Measurements from ENCODE around the gene SERPING1. TPM values are rescaled to one million over a fixed set of nuclear protein-coding genes. Genes with fewer than 3 reads are reported as not detected.

Gene SERPING1
- total and polyA plus RNA-seq, 2 of the 13 experiments (the other 11 are each of a cell fraction or from before 2014, with no cell fraction given): 2.0 to 10.4 TPM

DNA sequence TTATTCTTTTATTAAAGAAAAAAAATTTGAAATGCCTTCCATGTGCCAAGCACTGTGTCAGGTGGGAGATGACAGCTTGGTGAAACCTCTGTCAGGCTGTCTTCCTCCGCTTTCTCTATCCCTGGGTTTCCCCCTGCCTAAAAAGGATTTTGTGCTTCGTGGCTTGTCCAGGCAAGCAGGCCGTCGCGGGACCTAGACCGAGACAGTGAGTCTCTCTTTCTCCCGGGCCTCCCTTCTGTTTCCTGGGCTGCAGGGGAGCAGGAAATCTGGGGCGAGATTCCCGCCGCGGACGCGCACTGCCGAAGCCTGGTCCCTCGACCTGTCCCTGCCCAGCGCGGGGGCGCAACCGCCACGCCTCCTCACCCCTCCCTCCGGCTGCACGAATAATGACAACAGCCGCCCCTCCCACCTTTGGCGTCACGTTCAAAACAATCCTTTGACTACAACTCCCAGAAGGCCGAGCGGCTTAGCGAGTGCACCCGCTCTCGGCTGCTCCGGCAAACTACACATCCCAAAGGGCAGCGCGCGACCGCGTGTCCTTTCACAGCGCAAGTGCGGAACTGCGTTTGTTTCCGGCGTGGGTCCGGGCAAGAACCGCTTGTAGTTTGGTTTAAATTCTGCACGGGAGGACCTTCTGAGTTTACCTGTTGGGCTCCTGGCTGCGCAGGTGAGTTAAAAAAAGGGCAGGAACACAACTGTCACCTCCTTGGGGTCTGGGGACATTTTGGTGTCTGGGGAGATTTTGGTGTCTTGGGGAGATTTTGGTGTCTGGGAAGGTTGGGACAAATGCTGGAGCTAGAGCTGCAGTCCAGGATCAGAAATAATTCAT is 59.9 kb downstream of the SERPING1 start, which contains the start of gene CLP1 (continued):
- TF ChIP-seq, protein P1, sequence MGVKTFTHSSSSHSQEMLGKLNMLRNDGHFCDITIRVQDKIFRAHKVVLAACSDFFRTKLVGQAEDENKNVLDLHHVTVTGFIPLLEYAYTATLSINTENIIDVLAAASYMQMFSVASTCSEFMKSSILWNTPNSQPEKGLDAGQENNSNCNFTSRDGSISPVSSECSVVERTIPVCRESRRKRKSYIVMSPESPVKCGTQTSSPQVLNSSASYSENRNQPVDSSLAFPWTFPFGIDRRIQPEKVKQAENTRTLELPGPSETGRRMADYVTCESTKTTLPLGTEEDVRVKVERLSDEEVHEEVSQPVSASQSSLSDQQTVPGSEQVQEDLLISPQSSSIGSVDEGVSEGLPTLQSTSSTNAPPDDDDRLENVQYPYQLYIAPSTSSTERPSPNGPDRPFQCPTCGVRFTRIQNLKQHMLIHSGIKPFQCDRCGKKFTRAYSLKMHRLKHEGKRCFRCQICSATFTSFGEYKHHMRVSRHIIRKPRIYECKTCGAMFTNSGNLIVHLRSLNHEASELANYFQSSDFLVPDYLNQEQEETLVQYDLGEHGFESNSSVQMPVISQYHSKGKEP (CRISPR knock-in tag; IDR thresholded peaks at IDR 0.05): no peak
- TF ChIP-seq DR1 (CRISPR knock-in tag; IDR thresholded peaks at IDR 0.05): peak; percentile 88
- 0 out of 2 replicates have a peak, but pooled peaks have one; percentile 11 for TF ChIP-seq MAFF (IDR thresholded peaks at IDR 0.05; ENCODE audit: low read depth, low read length)
- 0 out of 2 replicates have a peak, but pooled peaks have one; percentile 50 for TF ChIP-seq MTF2 (CRISPR knock-in tag; IDR thresholded peaks at IDR 0.05; ENCODE audit: borderline replicate concordance)
- no peak for TF ChIP-seq NFIB (CRISPR knock-in tag; IDR thresholded peaks at IDR 0.05; ENCODE audit: borderline replicate concordance)
- TF ChIP-seq ZNF282 (IDR thresholded peaks at IDR 0.05; ENCODE audit: partially characterized antibody): no peak
- TF ChIP-seq ZNF235 (CRISPR knock-in tag; IDR thresholded peaks at IDR 0.05; ENCODE audit: borderline replicate concordance): no peak
- peak; percentile 60; the same call in 1 of the 2 replicates for TF ChIP-seq ETV5 (CRISPR knock-in tag; IDR thresholded peaks at IDR 0.05; ENCODE audit: borderline replicate concordance)
- TF ChIP-seq HNRNPK (IDR thresholded peaks at IDR 0.05; ENCODE audit: low read depth, low read length, poor library complexity, severe bottlenecking): no peak
- TF ChIP-seq TEAD3 (CRISPR knock-in tag; optimal IDR thresholded peaks at IDR 0.05; ENCODE audit: borderline replicate concordance): peak; percentile 73
- TF ChIP-seq FLYWCH1 (CRISPR knock-in tag; IDR thresholded peaks at IDR 0.05): no peak
- no peak for TF ChIP-seq NFE2L2 (IDR thresholded peaks at IDR 0.05; ENCODE audit: low read length)
- no peak for TF ChIP-seq SCMH1 (CRISPR knock-in tag; IDR thresholded peaks at IDR 0.05; ENCODE audit: borderline replicate concordance)
- no peak for TF ChIP-seq DNMT1 (CRISPR knock-in tag; IDR thresholded peaks at IDR 0.05)
- peak; percentile 87 for TF ChIP-seq KLF12 (CRISPR knock-in tag; IDR thresholded peaks at IDR 0.05; ENCODE audit: borderline replicate concordance)
- peak; percentile 99 for TF ChIP-seq SAP130 (CRISPR knock-in tag; IDR thresholded peaks at IDR 0.05; ENCODE audit: low read depth)
- no peak; the same call in 1 of the 2 replicates for TF ChIP-seq GATAD2A (CRISPR knock-in tag; IDR thresholded peaks at IDR 0.05)
- TF ChIP-seq HMG20A (CRISPR knock-in tag; IDR thresholded peaks at IDR 0.05; ENCODE audit: borderline replicate concordance): no peak; the same call in 1 of the 2 replicates
- no peak for TF ChIP-seq ONECUT2 (CRISPR knock-in tag; IDR thresholded peaks at IDR 0.05)
- TF ChIP-seq, protein P2, sequence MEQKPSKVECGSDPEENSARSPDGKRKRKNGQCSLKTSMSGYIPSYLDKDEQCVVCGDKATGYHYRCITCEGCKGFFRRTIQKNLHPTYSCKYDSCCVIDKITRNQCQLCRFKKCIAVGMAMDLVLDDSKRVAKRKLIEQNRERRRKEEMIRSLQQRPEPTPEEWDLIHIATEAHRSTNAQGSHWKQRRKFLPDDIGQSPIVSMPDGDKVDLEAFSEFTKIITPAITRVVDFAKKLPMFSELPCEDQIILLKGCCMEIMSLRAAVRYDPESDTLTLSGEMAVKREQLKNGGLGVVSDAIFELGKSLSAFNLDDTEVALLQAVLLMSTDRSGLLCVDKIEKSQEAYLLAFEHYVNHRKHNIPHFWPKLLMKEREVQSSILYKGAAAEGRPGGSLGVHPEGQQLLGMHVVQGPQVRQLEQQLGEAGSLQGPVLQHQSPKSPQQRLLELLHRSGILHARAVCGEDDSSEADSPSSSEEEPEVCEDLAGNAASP (CRISPR knock-in tag; IDR thresholded peaks at IDR 0.05; ENCODE audit: borderline replicate concordance): no peak
- TF ChIP-seq ZNF230 (CRISPR knock-in tag; IDR thresholded peaks at IDR 0.05): peak; percentile 85; the same call in 1 of the 2 replicates
- no peak for TF ChIP-seq SIX1 (CRISPR knock-in tag; IDR thresholded peaks at IDR 0.05; ENCODE audit: borderline replicate concordance)
- no peak for TF ChIP-seq GZF1 (CRISPR knock-in tag; IDR thresholded peaks at IDR 0.05)
- TF ChIP-seq, protein P3, sequence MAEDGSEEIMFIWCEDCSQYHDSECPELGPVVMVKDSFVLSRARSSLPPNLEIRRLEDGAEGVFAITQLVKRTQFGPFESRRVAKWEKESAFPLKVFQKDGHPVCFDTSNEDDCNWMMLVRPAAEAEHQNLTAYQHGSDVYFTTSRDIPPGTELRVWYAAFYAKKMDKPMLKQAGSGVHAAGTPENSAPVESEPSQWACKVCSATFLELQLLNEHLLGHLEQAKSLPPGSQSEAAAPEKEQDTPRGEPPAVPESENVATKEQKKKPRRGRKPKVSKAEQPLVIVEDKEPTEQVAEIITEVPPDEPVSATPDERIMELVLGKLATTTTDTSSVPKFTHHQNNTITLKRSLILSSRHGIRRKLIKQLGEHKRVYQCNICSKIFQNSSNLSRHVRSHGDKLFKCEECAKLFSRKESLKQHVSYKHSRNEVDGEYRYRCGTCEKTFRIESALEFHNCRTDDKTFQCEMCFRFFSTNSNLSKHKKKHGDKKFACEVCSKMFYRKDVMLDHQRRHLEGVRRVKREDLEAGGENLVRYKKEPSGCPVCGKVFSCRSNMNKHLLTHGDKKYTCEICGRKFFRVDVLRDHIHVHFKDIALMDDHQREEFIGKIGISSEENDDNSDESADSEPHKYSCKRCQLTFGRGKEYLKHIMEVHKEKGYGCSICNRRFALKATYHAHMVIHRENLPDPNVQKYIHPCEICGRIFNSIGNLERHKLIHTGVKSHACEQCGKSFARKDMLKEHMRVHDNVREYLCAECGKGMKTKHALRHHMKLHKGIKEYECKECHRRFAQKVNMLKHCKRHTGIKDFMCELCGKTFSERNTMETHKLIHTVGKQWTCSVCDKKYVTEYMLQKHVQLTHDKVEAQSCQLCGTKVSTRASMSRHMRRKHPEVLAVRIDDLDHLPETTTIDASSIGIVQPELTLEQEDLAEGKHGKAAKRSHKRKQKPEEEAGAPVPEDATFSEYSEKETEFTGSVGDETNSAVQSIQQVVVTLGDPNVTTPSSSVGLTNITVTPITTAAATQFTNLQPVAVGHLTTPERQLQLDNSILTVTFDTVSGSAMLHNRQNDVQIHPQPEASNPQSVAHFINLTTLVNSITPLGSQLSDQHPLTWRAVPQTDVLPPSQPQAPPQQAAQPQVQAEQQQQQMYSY (CRISPR knock-in tag; IDR thresholded peaks at IDR 0.05): no peak
- TF ChIP-seq SMAD1 (CRISPR knock-in tag; IDR thresholded peaks at IDR 0.05; ENCODE audit: borderline replicate concordance, low read depth): no peak
